ENCODE data around the gene CES1.

DNA sequence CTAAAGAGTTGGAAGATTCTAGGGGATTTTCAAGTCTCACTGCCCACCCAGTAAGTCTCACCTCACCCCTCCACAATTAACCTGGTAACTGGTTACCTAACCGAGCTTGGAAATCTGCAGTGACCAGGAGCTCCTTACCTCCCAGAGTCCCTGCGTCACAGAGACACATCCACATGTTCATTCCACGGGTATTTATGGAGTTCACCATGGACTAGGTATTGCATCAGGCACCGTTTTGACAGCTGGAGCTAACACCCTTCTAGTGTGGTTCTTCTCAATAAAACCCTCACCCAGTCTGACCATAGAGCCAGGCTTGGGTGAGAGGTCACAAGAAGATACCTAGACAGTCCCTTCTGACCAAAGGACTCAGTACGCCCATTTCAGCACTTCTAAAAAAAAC is 40.2 kb upstream of the CES1 start:
- no peak for TF ChIP-seq CTCF (conservative IDR thresholded peaks at IDR 0.05 in 1 of 2, IDR thresholded peaks at IDR 0.05 in 1 of 2; ENCODE audit: low read depth in 1 of 2, low read length in 2 of 2)
- TF ChIP-seq EZH2 (IDR thresholded peaks at IDR 0.05; ENCODE audit: low read length, missing control alignments), result no peak

All from fibroblast of lung (primary cell).